ENCODE measurements around the gene BBS9.

The BBS9 gene

GRCh38 chr7:33355386-33355785 is 226.0 kb downstream of the BBS9 start:
- no peak overlapping the region for H3K27ac ChIP-seq
- no peak for TF ChIP-seq ZFX (IDR thresholded peaks at IDR 0.05; ENCODE audit: borderline replicate concordance)
- TF ChIP-seq, protein P1, sequence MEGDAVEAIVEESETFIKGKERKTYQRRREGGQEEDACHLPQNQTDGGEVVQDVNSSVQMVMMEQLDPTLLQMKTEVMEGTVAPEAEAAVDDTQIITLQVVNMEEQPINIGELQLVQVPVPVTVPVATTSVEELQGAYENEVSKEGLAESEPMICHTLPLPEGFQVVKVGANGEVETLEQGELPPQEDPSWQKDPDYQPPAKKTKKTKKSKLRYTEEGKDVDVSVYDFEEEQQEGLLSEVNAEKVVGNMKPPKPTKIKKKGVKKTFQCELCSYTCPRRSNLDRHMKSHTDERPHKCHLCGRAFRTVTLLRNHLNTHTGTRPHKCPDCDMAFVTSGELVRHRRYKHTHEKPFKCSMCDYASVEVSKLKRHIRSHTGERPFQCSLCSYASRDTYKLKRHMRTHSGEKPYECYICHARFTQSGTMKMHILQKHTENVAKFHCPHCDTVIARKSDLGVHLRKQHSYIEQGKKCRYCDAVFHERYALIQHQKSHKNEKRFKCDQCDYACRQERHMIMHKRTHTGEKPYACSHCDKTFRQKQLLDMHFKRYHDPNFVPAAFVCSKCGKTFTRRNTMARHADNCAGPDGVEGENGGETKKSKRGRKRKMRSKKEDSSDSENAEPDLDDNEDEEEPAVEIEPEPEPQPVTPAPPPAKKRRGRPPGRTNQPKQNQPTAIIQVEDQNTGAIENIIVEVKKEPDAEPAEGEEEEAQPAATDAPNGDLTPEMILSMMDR (IDR thresholded peaks at IDR 0.05) = no peak

GRCh38 chr7:33356336-33356735 is 227.0 kb downstream of the BBS9 start:
- H3K27ac ChIP-seq = no peak overlapping the region
- TF ChIP-seq, protein P1 (IDR thresholded peaks at IDR 0.05) = no peak
- no peak for TF ChIP-seq ZFX (IDR thresholded peaks at IDR 0.05; ENCODE audit: borderline replicate concordance)

DNA sequence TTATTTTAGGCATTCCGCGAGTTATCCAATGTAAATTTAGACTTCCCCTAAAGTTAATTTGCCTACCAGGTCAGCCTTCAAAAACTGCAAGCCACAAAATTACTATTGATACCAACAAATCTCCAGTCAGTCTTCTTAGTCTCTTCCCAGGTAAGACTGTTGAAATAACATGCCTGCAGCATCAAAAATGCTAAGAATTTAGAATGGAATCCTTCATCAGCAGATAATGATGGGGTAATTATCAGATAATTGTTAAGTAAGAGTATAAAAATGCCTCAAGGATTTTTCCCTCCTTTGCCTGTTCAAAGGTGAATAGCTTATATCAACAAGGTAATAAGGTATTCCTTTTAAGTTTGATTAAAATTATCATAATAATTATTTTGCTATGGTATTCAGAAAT is 228.5 kb downstream of the BBS9 start:
- TF ChIP-seq, protein P1 (IDR thresholded peaks at IDR 0.05) = no peak
- no peak overlapping the region for H3K27ac ChIP-seq

- no peak for TF ChIP-seq ZFX (IDR thresholded peaks at IDR 0.05; ENCODE audit: borderline replicate concordance)
- TF ChIP-seq, protein P1 (IDR thresholded peaks at IDR 0.05) = no peak
- no peak overlapping the region for H3K27ac ChIP-seq
These were observed 240.5 kb downstream of the BBS9 start for GRCh38 chr7:33369888-33370287.

GRCh38 chr7:33373195-33373594 is 243.8 kb downstream of the BBS9 start:
- H3K27ac ChIP-seq = no peak overlapping the region
- no peak for TF ChIP-seq ZFX (IDR thresholded peaks at IDR 0.05; ENCODE audit: borderline replicate concordance)
- TF ChIP-seq, protein P1 (IDR thresholded peaks at IDR 0.05) = no peak

- H3K27ac ChIP-seq = no peak overlapping the region
- no peak for TF ChIP-seq ZFX (IDR thresholded peaks at IDR 0.05; ENCODE audit: borderline replicate concordance)
- TF ChIP-seq, protein P1 (IDR thresholded peaks at IDR 0.05) = no peak
These were observed 250.6 kb downstream of the BBS9 start for GRCh38 chr7:33379891-33380525.

DNA sequence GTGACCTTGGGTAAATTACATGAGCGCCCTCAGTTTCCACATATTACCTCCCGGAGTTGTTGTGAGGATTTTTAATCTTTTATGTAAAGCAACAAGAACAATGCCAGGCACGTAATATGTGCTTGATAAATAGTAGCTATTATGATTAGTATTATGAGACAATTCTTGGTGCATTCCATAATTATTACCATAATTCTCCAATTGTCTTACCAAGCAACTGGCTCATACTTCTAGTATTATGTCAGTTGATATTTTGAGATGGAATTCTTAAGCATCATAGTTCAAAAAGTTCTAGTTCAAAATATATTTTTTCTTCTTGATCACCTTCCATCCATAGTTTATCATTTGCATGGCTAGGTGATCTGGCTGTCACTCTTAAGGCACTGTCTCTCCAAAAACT is 259.0 kb downstream of the BBS9 start:
- no peak for TF ChIP-seq ZFX (IDR thresholded peaks at IDR 0.05; ENCODE audit: borderline replicate concordance)
- TF ChIP-seq, protein P1 (IDR thresholded peaks at IDR 0.05) = no peak
- H3K27ac ChIP-seq = no peak overlapping the region
